CD1c-positive myeloid dendritic cell (primary cell): Measurements from ENCODE around the gene CAB39.

Experiments used
- DNase-seq: peaks from one replicate; pipeline ENCODE4 v3.0.0-alpha.2; 2016; ENCODE audit errors: extremely low spot score

Gene CAB39

DNA sequence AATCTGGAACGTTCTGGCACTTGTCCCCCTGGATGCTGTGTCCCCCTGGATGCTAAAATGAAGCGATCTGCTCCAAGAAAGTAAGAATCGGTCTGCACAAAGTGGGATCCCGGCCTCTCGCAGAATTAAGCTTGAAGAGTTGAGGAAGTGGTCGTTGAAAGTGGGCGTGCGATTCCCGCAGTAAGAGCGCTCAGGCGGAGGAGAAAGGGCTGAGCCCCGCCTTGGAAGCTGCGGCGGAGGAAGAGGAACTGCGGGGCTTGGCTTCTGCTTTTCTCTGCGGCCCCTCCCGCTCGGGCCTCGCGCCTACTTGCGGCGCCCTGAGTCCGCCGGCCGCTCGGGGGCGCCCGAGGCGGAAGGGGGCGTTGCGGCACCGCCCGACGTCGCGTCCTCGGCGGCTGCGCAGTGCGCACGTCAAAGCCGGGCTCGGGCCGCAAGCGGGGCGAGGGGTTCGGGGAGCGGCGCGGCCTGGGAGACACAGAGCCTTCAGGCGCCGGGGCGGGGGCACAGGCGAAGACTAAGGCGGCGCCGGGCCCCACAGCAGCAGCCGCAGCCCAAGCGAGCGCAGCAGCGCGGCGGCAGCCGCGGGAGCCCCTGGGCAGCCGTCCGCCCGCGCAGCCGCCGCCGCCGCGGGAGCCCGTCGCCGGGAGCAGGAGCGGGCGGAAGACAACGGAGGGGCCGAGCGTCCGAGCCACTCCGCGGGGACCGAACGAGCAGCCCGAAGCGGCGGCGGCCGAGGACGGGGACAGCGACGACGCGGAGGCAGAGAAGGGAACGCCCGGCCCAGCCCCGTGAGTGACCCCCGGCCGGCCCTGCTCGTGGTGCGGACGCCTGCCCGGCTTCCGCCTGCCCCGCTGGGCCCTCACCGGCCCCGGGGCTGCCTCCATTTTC is at the start of gene CAB39:
TSS of gene CAB39 (plus strand) at position 400 of the 888 bp plus-strand sequence. CDS start 47,160 bp downstream, outside the sequence.
- peak; percentile 98 for DNase-seq

DNA sequence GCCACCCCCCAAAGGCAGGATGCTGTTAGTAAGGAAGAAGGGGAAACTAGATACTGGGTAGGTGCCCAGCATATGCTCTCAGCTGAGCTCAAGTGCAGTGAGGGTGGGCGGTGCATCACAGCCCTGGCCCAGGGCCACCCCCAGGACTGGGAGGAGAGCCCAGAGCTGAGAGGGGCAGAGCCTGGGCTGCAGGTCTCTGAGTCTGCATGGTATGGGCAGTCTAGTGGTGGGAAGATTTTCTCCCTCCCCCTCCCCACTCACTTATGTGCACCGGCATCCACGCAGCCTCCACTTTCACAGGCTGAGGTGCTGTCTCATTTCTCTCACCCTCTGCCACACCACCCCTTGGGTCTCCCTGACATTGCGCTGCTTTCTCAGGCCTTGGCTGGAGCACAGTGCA is 48.5 kb upstream of the CAB39 start:
- no peak for DNase-seq

DNA sequence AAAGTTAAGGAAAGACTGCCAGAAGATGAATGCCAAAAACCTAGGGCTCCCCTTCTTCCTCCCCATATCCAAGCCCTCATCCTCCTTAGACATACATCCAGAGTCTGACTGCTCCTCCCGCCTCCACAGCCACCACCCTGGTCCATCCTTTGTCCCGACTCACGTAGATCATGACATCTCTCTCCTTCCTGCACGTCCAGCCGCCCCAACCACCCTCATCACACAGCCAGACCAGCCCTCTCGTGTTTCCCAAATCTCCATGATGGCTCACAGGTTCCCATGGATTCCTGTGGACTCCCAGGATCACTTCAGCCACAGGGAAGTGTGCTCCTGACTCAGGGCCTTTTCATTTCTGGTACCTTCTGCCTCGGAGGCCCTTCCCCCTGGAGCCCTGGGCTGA is 47.8 kb upstream of the CAB39 start:
- no peak for DNase-seq

DNA sequence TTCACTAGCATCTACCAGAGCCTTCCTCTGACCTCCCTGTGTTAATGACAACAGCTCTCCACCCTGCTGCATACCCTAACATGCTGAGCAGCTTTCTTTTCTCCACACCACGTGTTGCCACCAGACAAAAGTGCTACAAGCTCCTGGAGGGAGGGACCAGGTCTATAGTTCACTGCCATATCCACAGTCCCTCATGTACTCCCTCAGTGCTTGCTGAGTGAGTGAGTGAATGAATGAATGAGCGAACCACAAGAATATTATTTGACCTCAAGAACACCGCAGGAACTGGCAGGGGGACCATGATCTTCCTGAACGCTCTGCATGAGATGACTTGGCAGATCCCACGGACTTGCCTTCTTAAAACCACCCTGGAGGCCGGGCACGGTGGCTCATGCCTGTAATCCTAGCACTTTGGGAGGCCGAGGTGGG is 47.4 kb upstream of the CAB39 start:
- no peak for DNase-seq

DNA sequence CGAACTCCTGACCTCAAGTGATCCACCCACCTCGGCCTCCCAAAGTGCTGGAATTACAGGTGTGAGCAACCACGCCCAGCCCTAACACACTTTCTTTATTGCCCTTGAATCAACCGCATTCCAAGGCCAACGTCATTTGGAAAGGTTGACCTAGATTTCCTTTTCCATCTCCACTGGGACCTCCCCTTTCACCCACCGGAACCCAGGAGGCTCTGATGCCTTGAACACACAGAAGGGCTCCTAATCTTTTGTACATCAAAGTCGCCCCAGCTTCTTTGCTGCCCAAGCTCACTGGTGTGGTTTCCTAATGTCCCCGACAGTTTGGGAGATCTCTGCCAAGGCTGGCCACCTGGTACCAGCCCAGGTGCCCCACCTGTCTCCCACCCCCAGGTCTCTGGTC is 46.2 kb upstream of the CAB39 start:
- DNase-seq = no peak

DNA sequence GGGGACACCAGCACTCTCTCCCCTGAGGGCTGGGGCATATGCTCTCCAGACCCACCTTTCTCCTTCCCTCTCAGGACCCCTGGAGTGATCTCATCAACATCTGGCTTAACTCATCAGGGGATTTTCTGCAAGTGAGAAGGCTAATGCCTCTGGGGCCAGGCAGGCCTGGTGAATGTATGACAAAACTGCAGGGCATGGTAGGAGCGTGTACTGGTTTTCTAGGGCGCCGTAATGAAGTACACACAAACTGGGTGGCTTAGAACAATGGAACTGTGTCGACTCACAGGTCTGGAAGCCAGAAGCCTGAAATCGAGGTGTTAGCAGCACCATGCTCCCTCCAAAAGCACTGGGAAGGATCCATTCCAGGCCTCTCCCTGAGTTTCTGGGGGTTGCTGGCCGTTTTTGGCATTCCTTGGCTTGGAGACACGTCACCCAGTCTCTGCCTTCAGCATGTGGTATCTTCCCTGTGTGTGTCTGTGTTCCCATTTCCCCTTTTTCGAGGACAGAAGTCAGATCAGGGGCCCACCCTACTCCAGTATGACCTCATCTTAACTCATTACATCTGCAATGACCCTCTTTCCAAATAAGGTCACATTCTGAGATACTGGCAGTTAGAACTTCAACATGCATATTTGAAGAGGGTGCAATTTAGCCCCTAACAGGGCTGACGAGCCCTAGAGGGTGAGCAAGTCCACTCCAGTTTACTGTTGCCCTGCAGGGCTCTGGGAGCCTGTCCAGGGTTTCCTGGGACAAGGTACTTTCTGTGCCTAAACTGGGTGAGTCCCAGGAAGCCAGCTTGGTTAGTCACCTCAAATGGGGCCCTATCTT is 45.5 kb upstream of the CAB39 start:
- DNase-seq = peak; percentile 88

DNA sequence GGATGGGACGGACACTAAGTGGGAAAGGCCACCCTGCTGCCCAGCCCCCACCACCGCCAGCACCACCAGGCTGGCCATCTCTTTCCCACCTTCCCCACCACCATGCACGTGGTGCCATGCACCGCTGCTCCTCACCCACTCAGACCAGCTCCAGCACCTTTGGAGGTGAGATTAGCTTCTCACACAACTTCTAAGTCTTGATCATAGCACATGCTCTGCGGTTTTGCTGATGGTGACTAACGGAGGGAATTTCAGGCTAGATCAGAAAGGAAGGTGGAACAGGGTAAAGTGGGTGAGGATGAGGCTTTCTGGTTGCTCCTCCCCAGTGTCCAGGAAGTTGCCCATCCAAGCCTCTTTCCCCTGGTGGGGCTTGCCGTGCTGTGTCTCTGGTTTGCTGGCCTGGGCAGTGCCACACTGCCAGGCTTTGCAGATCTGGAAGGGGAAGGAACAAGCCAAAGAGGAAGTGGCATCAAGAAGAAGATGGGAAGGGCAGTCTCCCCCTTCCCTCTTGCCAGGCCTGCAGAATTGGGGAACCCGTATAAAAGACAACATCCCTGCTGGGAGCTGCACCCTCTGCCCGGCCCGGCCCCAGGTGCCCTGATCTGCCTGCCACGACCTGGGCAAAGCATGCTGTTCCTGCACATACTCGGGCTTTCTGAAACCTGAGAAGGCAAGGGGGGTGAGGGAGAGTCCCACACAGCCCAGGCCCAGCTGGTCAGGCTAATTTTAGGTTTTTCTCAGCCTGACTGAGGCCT is 44.3 kb upstream of the CAB39 start:
- DNase-seq = peak; percentile 74

DNA sequence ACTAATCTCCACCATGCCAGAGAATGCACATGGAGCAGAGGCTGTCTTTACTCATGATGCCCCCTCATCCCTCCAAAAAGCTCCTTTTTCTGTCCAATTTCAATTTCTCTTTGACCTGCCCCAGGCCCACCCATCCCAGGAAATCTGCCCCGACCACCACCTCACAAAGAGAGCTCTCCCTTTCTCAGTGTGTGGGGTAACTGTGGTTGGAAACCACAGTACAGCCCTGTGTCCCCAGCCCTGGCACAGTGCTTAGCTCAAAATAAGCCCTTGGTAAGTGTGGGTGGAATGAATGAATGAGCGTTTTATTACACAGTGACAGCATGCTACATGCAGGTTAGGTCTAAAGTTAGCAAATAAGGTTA is 43.7 kb upstream of the CAB39 start:
- DNase-seq = no peak

DNA sequence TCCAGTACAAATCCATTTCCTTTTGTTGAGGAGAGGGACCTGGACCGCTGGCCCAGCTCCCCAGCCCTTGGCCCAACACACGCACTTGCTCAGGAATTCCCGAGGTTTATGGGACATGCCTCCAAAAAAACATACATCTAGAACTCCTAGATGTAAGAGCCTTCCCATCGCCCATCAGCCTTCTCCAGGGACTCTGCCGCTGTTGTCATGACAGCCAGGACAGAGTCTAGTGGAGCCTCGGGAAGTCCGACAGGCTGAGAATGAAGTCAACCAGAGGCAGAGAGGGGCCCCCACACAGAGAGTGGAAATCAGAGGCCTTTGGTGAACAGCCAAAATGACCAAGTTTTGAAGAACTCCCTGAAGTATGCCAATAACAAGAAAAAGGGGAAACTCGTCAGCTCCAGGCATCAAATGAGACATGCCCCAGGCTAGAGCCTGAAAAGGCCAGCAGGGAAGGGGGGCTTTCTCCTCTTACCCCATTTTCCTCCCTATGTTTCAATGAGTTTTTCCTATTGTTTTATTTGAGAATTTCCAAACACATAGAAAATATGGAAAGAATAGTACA is 43.2 kb upstream of the CAB39 start:
- peak; percentile 62 for DNase-seq

DNA sequence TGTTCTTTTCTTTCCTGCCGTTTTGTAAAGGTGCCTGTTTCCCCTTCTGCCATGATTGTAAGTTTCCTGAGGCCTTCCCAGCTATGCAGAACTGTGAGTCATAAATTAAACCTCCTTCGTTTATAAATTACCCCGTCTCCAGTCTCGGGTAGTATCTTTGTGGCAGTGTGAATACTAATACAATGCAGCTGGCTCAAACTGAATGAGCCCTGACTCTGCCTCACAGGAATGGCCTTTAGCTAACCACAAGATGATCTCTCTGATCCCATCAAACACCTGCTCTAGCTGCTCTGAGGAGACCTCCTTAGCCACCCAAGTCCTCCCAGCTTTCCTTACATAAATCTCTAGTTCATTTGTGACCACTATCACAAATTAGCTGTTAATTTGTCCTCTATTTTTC is 41.5 kb upstream of the CAB39 start:
- DNase-seq = no peak

DNA sequence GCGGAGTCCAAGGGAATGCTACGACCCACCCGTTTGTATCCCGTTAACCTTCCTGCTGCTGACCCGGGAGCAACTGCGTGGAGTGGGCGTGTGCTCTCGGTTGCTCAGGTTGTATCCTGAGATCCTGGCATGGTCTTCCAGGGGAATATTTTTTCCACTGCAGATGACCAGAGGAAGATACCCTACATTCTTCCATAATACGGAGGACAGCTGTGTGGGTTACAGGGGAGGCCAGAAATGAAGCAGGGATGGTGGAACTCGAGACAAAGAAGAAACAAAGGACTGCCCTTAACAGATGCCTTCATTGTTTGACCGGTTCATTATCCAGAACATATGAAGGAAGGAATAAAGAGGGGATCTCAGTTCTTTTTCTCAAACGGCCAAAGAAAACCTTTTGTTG is 39.8 kb upstream of the CAB39 start:
- DNase-seq = no peak

DNA sequence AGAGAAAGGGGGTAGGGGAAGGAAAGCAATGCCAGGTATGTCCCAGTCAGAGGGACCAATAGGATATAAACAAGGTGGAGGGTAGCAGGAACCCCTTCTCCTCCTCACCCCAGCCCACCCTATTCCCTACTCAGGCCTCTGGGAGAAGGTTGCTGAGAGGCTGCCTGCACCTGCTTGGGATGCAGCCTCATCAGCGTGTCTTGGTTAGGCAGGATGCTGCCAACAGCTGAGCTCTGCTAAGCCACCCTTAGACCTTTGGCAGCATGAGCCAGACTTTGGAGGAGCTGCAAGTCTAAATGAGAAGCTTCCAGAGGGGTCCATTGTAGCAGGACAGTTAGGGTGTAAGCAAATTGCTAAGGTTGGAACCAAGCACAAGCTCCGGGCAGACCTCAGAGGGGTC is 38.2 kb upstream of the CAB39 start:
- no peak for DNase-seq

DNA sequence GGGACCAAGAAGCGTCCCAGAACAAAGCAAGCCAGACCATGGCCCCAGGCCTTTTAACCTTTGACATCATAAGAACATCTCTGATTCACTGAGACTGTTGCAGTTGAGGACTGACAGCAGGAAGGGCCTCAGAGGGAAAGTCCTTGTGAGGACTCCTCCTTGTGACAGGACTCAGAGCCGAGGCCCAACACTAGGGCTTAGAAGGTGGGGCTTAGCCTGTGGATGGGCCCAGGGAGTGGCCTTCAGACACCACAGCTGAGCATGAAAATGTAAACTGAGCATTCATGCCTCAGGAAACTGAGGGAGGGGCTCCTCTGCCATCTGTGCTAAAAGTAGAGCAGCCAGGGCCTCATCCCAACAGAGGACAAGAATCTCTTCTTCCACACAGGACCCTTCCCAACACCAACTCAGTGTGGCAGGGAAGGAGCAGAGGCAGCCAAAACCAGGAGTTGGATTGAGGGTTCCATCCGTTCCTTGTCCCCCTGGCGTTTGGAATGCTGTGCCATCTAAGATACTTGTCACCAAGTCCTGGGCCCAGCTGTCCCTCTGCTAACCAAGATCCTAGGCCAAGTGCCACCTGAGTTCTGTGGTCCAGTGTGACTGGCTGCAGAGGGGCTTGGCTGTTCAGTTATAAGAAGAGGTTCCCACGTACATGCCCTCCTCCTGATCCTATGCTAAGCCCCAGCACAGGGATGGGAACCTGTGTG is 37.5 kb upstream of the CAB39 start:
- DNase-seq = no peak

DNA sequence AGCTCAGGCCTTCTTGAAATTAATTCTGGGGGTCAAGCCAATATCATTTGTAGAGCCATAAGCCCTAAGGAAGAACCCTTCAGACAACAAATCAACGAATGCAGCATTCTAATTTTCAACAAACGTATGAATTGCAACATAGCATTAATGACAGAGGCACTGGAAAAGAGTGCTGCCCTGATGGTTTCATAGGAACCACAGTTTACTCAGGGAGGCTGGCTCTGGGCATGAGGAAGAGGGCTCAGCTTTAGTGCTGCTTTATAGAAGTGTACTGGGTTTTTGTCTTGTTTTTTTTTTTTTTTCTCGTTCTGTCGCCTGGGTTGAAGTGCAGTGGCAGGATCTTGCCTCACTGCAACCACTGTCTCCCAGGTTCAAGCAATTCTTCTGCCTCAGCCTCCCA is 36.1 kb upstream of the CAB39 start:
- DNase-seq = no peak

DNA sequence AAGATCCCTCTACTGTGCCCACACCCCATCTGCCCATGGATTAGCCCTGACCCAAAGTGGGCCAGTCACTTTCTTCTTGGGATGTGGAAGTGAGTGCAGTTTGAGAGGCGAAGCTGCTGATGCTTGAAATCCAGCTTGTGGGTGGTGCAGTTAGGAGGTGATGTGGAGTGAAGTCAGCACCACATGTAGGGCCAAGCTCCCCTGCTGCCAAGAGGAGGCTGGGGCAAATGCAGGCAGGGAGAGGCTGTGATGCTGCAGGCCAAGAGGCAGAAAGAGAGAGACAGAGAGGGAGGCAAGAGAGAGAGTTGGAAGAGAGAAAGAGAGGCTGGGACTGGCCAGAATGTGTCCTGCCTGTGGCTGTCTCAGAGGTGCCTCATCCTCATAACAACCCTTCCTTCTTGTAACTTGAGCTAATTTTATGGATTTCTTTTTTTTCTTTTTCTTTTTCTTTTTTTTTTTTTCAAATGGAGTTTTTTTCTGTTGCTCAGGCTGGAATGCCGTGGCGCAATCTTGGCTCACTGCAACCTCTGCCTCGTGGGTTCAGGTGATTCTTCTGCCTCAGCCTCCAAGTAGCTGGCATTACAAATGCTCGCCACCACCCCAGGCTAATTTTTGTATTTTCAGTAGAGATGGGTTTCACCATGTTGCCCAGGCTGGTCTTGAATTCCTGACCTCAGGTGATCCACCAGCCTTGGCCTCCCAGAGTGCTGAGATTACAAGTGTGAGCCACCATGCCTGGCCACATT is 35.3 kb upstream of the CAB39 start:
- no peak for DNase-seq

DNA sequence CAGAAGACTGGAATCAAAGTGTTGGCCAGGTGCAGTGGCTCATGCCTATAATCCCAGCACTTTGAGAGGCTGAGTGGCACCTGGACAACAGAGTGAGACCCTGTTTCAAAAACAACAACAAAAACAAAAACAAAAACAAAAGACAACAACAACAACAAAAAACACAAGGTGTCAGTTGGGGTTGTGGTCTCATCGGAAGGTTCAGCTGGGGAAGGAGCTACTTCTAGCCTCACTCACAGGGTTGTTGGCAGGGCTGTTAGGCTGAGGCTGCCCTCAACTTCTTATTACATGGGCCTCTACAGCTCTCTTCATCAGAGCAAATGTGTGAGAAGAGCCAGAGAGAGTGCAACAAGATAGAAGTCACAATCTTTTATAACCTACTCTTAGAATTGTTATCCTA is 34.6 kb upstream of the CAB39 start:
- DNase-seq = no peak

DNA sequence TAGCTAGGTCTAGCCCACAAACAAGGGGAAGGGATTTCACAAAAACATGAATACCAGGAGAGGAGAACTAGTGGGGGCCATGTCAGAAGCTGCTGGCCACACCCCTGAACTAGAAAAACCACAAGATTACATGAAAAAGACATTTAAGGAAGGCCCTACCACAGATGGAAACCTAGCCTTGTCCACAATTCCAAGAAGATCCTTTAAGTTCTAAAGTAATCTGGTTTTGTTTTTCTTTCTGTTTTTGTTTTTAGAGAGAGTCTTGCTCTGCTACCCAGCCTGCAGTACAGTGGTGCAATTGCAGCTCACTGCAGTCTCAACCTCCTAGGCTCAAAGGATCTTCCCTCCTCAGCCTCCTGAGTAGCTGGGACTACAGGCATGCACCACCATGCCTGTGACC is 34.2 kb upstream of the CAB39 start:
- no peak for DNase-seq

DNA sequence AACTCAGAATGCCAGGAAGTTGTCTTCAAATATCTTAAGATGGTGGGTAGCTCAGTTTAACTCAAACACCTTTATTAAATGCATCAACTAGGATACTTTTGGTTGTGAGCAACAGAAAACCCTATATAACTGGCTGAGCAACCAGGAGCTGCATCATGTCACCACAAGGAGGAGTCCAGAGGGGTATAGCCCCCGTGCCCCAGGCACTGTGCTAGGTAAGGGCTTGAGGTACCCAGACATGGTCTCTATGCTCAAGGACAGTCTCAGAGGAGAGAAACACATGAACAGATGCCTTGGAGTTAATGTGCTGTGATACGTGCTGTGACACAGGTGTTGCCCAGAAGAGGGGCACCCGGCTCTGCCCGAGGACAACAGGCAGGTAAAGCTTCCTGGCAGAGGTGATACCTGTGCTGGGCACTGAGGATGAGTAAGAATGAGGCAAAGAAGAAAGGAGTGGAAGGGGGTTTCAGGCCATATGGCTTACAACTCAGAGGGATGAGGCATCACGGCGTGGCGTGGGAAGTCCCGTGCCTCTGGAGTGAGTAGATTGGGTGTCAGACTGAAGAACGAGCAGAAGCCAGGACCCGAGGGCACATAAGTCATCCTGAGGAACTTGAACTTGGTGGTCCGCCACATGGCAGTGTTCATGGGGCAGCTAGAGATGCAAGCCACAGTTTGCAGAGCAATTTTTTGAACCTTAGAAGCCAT is 32.0 kb upstream of the CAB39 start:
- DNase-seq = no peak

DNA sequence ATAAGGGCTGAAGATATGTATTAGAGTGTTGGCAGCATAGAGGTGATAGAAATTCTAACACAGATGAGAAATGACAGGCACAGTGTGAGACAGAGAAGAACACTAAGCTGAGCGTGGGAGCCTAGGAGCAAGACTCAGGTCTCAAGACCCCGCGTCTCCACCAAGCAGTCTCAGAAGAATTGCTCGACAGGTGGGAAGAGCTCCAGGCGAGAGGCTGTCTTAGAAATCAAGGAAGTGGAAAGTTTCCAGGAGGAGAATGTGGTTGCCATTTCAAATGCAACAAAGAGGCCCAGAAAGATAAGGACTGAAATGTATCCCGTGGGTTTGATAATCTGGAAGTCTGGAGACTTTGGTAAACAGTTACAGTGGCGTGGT is 31.5 kb upstream of the CAB39 start:
- no peak for DNase-seq

DNA sequence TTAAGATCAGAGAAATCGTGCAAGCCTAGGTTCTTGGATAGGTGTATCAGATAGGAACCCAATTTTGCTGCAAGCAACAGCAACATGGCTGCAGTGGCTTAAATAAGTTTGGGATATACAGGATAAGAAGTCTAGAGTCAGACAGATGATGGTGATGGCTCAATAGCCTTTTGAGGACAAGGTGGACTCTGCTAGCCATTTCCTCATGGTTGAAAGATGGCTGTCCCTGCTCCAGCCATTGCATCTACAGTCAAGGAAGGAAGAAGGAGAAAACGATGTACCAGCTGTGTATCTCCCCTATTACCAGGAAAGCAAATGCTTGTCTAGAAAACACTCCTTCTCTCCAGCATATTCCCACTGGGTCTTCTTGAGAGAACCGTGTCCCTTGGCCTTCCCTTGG is 30.1 kb upstream of the CAB39 start:
- DNase-seq = no peak
